ENCODE results near the gene YBX3. TPM values are rescaled to one million over a fixed set of nuclear protein-coding genes. Genes with fewer than 3 reads are reported as not detected.

YBX3 gene
- total RNA-seq, 1 experiment from 2014 or later = 315 TPM

- no peaks in the 10 kb centered on the region for H3K9me3 Mint-ChIP-seq (ENCODE audit: unreplicated experiment)
- ChIA-PET CTCF (no interaction called here), POLR2A (no interaction called here)
- H3K4me3 Mint-ChIP-seq (ENCODE audit: unreplicated experiment) = no peak overlapping the region
- no peaks in the 10 kb centered on the region for H3K36me3 Mint-ChIP-seq (ENCODE audit: insufficient read depth, unreplicated experiment)
- H3K27me3 Mint-ChIP-seq (ENCODE audit: insufficient read depth, unreplicated experiment) = no peaks in the 10 kb centered on the region
- no TSS peak for BruUV-seq (replicated peaks)
- H3K4me1 Mint-ChIP-seq (ENCODE audit: low read depth, unreplicated experiment) = peaks cover 26% of the 10 kb centered on the region
- intact Hi-C loops (cut with micrococcal nuclease; ENCODE audit: unreplicated experiment) = no loop called here
- Histone ChIP-seq H3K27me3 (replicated peaks; ENCODE audit: control insufficient read depth, insufficient read depth, low read length) (no peaks in the 10 kb centered on the region), H3K4me1 (peaks cover 19% of the 10 kb centered on the region), H3K9me3 (no peaks in the 10 kb centered on the region), H3K36me3 (ENCODE audit: control insufficient read depth, insufficient read depth, low read length) (no peaks in the 10 kb centered on the region), H3K4me3 (ENCODE audit: low read depth, low read length) (no peak overlapping the region)
- H3K27ac Mint-ChIP-seq (ENCODE audit: unreplicated experiment) = no peak overlapping the region
- no peak for DNase-seq
- no peak for TF ChIP-seq CTCF (IDR thresholded peaks at IDR 0.05; ENCODE audit: insufficient read depth in 1 of 2, low read depth in 1 of 2, low read length in 1 of 2, severe bottlenecking in 1 of 2, unreplicated experiment in 1 of 2)
These were observed 14.1 kb upstream of the YBX3 start for GRCh38 chr12:10737249-10737648.

GRCh38 chr12:10736463-10736862 lies 13.3 kb upstream of the YBX3 start:
- Histone ChIP-seq H3K27me3 (replicated peaks; ENCODE audit: control insufficient read depth, insufficient read depth, low read length) (no peaks in the 10 kb centered on the region), H3K4me1 (peaks cover 19% of the 10 kb centered on the region), H3K4me3 (ENCODE audit: low read depth, low read length) (no peak overlapping the region), H3K9me3 (no peaks in the 10 kb centered on the region), H3K36me3 (ENCODE audit: control insufficient read depth, insufficient read depth, low read length) (no peaks in the 10 kb centered on the region)
- H3K36me3 Mint-ChIP-seq (ENCODE audit: insufficient read depth, unreplicated experiment) = no peaks in the 10 kb centered on the region
- H3K27me3 Mint-ChIP-seq (ENCODE audit: insufficient read depth, unreplicated experiment) = peaks cover 3% of the 10 kb centered on the region
- ChIA-PET CTCF (no interaction called here), POLR2A (no interaction called here)
- H3K4me3 Mint-ChIP-seq (ENCODE audit: unreplicated experiment) = no peak overlapping the region
- BruUV-seq (replicated peaks) = no TSS peak
- H3K9me3 Mint-ChIP-seq (ENCODE audit: unreplicated experiment) = no peaks in the 10 kb centered on the region
- H3K4me1 Mint-ChIP-seq (ENCODE audit: low read depth, unreplicated experiment) = peaks cover 25% of the 10 kb centered on the region
- no peak for TF ChIP-seq CTCF (IDR thresholded peaks at IDR 0.05; ENCODE audit: insufficient read depth in 1 of 2, low read depth in 1 of 2, low read length in 1 of 2, severe bottlenecking in 1 of 2, unreplicated experiment in 1 of 2)
- intact Hi-C loops (cut with micrococcal nuclease; ENCODE audit: unreplicated experiment) = no loop called here
- no peak for DNase-seq
- no peak overlapping the region for H3K27ac Mint-ChIP-seq (ENCODE audit: unreplicated experiment)

GRCh38 chr12:10735428-10735827 lies 12.3 kb upstream of the YBX3 start:
- ChIA-PET POLR2A (no interaction called here), CTCF (interaction anchor here (1.4 kb wide), 1 partner anchor 15 kb away, joined by 3 read pairs; no protein-coding TSS in a partner anchor)
- no TSS peak for BruUV-seq (replicated peaks)
- intact Hi-C loops (cut with micrococcal nuclease; ENCODE audit: unreplicated experiment) = no loop called here
- H3K4me1 ChIP-seq = peaks cover 16% of the 10 kb centered on the region
- Mint-ChIP-seq H3K27me3 (ENCODE audit: insufficient read depth, unreplicated experiment) (peaks cover 5% of the 10 kb centered on the region), H3K9me3 (ENCODE audit: unreplicated experiment) (no peaks in the 10 kb centered on the region), H3K36me3 (ENCODE audit: insufficient read depth, unreplicated experiment) (no peaks in the 10 kb centered on the region), H3K27ac (ENCODE audit: unreplicated experiment) (no peak overlapping the region), H3K4me1 (ENCODE audit: low read depth, unreplicated experiment) (peaks cover 16% of the 10 kb centered on the region), H3K4me3 (ENCODE audit: unreplicated experiment) (no peak overlapping the region)
- no peak for DNase-seq
- no peaks in the 10 kb centered on the region for H3K9me3 ChIP-seq
- TF ChIP-seq CTCF (IDR thresholded peaks at IDR 0.05; ENCODE audit: insufficient read depth in 1 of 2, low read depth in 1 of 2, low read length in 1 of 2, severe bottlenecking in 1 of 2, unreplicated experiment in 1 of 2) = no peak
- no peaks in the 10 kb centered on the region for H3K36me3 ChIP-seq (ENCODE audit: control insufficient read depth, insufficient read depth, low read length)
- no peaks in the 10 kb centered on the region for H3K27me3 ChIP-seq (replicated peaks; ENCODE audit: control insufficient read depth, insufficient read depth, low read length)
- H3K4me3 ChIP-seq (ENCODE audit: low read depth, low read length) = no peak overlapping the region
